ENCODE results near the gene SLC45A2.

Gene SLC45A2

DNA sequence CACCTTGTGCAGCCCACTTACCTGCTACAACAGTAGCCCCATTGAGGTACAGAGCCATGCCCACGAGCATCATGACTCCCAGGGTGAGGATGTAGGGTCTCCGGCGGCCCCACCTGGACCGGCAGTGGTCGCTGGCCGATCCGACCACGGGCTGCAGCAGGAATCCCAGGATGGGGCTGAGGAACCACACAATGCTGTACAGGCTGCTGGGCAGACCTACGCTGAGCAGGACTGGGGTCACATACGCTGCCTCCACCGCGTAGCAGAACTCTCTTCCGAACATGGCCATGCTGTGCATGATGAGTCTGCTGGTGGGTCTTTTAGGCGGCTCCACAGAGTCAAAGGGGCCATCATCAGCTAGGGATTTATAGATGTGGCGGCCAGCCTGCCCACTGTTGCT, 315 bp downstream of the SLC45A2 start:
- H3K4me3 ChIP-seq (ENCODE audit: low read length): peak overlapping the region; percentile 81
- no peak for DNase-seq (ENCODE audit: low read depth)
- TF ChIP-seq, protein P1, sequence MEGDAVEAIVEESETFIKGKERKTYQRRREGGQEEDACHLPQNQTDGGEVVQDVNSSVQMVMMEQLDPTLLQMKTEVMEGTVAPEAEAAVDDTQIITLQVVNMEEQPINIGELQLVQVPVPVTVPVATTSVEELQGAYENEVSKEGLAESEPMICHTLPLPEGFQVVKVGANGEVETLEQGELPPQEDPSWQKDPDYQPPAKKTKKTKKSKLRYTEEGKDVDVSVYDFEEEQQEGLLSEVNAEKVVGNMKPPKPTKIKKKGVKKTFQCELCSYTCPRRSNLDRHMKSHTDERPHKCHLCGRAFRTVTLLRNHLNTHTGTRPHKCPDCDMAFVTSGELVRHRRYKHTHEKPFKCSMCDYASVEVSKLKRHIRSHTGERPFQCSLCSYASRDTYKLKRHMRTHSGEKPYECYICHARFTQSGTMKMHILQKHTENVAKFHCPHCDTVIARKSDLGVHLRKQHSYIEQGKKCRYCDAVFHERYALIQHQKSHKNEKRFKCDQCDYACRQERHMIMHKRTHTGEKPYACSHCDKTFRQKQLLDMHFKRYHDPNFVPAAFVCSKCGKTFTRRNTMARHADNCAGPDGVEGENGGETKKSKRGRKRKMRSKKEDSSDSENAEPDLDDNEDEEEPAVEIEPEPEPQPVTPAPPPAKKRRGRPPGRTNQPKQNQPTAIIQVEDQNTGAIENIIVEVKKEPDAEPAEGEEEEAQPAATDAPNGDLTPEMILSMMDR (conservative IDR thresholded peaks at IDR 0.05; ENCODE audit: low read depth, low read length): no peak

DNA sequence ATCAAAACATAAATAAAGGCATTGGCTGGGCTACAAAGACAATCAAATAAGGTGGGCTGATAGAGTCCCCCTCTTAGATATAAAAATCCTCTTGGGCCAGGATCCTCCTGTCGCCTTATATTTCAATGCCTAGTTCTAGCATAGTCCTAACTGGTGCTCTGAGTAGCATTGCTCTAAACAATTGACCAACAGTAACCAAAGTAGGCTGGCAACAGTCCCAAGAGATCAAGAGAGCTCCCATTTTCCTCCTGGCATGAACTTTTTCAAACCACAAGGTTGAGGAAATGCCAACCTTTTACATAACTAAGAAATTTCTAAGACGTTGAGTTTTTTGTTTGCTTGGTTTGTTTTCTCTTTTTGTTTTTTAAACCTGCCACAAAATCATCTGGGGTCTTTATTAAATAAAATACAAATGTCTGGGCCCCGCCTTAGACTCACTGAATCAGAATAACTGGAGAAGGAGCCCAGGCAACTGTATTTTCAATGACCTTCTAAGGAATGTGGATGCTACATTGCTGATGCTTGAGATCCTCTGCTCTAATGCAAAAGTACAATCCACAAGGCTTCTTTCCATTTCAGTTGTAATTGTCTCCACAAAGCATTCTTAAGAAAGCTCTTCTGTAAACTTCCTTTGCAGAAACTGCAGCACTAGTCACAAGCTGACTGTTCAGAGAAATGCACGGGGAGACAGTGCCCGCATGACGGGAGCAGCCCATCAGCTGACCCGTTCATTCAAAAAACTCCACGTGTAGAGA, 2.9 kb downstream of the SLC45A2 start:
- H3K4me3 ChIP-seq (ENCODE audit: low read length): peak overlapping the region; percentile 15
- peak; percentile 70 for DNase-seq (ENCODE audit: low read depth)
- TF ChIP-seq, protein P1 (conservative IDR thresholded peaks at IDR 0.05; ENCODE audit: low read depth, low read length): no peak

DNA sequence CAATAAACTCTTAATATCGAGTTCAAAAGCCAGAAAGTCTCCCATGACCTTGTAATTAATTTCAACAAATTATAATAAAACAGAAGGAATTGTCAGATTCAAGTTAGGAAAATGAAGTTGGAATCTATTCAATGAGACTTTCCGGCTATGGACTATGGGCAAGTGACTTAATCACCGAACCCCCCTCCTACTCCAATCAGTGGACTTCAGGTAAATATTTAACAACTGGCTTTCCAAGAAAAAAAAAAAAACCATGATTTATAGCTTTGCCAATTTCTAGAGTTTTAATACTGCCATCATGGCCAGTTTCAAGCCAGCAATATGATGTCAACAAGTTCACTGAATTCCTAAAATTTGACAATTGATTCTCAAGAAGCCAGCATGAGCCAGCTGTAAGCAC, 4.5 kb downstream of the SLC45A2 start:
- no peak overlapping the region for H3K4me3 ChIP-seq (ENCODE audit: low read length)
- no peak for DNase-seq (ENCODE audit: low read depth)
- TF ChIP-seq, protein P1 (conservative IDR thresholded peaks at IDR 0.05; ENCODE audit: low read depth, low read length): no peak

DNA sequence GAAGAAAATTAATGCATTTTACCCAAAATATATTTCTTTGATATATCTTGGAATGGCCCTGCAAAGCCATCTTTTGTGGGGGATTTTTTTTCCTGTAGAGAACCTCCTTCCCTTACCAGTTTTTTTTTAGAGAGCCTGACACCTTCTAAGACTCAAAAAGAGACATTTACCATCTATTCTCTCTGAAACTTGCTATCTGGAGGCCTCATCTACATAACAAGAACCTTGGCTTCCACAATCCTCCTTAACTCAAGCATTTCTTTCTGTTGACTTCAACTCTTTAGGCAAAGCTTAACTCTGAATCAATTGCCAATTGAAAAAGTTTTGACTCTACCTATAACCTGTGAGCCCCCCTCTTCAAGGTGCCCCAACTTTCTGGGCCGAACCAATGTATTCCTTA, 6.2 kb downstream of the SLC45A2 start:
- no peak overlapping the region for H3K4me3 ChIP-seq (ENCODE audit: low read length)
- TF ChIP-seq, protein P1 (conservative IDR thresholded peaks at IDR 0.05; ENCODE audit: low read depth, low read length): no peak
- no peak for DNase-seq (ENCODE audit: low read depth)

DNA sequence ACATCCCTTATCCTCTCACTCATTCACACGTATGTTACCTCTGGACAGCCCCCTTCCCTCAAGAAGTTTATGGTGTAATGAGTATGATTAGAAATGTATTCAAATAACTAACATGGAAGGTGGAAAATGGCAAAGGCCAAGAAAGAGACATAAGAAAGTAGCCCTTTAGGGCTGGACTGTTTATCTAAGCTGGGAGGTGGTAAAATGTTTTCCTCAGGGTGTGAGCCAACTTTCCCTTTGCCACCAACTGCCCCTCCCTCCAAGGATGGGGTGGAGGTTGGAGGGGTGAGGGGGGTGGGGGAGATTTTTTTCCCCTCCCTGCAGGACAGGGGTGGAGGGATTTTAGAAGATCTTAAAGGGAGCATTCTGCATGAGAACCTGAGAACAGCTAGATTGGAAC, 8.2 kb downstream of the SLC45A2 start:
- no peak overlapping the region for H3K4me3 ChIP-seq (ENCODE audit: low read length)
- TF ChIP-seq, protein P1 (conservative IDR thresholded peaks at IDR 0.05; ENCODE audit: low read depth, low read length): no peak
- no peak for DNase-seq (ENCODE audit: low read depth)

DNA sequence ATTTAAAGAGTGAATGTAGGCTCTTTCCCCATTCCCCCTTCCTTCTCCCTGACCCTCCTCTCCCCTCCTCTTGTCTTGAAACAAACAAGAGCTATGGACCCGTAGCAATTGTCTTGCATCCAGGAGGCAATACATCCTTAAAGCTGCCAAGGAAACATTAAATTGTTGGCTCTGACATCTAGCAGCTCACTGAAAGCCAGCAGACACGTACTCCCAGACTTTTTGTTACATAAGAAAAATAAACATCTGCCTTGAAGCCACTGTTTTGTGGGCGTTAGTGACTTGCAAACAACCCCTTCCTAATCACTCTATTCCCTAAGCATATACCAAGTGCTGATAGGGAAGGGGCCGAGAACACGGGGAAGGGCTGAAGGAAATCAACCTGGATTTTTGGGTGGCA, 8.6 kb downstream of the SLC45A2 start:
- DNase-seq (ENCODE audit: low read depth): no peak
- TF ChIP-seq, protein P1 (conservative IDR thresholded peaks at IDR 0.05; ENCODE audit: low read depth, low read length): no peak
- no peak overlapping the region for H3K4me3 ChIP-seq (ENCODE audit: low read length)

DNA sequence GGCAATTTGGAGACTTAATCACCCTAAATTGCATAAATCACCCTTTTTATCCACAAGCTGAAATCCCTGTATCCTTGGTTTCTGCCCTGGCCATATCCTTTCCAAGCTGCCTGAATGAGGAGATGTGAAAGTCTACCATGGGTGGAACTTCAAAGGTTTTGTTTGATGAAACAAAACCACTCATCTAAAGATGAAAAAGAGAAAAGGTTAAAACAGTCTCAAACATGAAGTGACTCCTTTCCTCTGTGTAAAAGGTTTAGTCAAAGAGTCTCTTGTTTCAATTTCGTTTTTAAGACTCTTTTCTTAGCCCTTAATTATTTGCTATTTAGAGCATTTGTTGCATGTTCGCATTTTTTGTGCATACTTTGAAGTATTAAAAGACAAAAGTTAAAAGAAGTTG, 11.2 kb downstream of the SLC45A2 start:
- H3K4me3 ChIP-seq (ENCODE audit: low read length): no peak overlapping the region
- TF ChIP-seq, protein P1 (conservative IDR thresholded peaks at IDR 0.05; ENCODE audit: low read depth, low read length): no peak
- no peak for DNase-seq (ENCODE audit: low read depth)
